GM19043 (cell line): ENCODE measurements around the gene GALNT6.

ENCODE experiments used
- ATAC-seq: cut with Tn5 transposase; IDR thresholded peaks from one replicate; pipeline ENCODE4 v1.9.1; 2021; ENCODE audit warnings: low read depth; ENCODE audit not compliant: unreplicated experiment

Gene GALNT6

GRCh38 chr12:51406290-51406689 is 15.1 kb upstream of the GALNT6 start:
- no peak for ATAC-seq

GRCh38 chr12:51405801-51406207 is 14.6 kb upstream of the GALNT6 start:
- ATAC-seq: no peak

GRCh38 chr12:51404627-51405026 is 13.4 kb upstream of the GALNT6 start:
- ATAC-seq: no peak

GRCh38 chr12:51403681-51404136 is 12.5 kb upstream of the GALNT6 start:
- ATAC-seq: no peak

GRCh38 chr12:51403159-51403558 is 12.0 kb upstream of the GALNT6 start:
- ATAC-seq: no peak

- ATAC-seq: no peak
These were observed 10.7 kb upstream of the GALNT6 start for GRCh38 chr12:51401900-51402299.

DNA sequence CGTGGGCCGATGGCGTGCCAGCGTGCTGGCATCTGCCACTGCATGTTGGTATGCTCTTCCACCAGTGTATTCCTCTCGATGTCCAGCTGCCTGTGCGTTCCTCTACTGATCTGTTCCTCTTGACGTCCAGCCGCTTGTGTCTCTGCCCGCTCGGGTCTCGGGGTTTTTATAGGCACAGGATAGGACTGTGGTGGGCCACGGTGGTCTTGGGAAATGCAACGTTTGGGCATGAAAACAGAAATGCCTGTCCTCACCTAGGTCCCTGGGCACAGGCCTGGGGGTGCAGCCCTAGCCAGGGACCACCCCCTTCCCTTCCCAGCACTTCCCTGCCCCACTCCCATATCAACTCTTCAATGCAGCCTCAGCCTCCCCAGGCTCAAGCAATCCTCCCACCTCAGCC is 10.3 kb upstream of the GALNT6 start:
- ATAC-seq: no peak

- no peak for ATAC-seq
These were observed 9.8 kb upstream of the GALNT6 start for GRCh38 chr12:51401020-51401419.

GRCh38 chr12:51399891-51400290 is 8.7 kb upstream of the GALNT6 start:
- no peak for ATAC-seq

DNA sequence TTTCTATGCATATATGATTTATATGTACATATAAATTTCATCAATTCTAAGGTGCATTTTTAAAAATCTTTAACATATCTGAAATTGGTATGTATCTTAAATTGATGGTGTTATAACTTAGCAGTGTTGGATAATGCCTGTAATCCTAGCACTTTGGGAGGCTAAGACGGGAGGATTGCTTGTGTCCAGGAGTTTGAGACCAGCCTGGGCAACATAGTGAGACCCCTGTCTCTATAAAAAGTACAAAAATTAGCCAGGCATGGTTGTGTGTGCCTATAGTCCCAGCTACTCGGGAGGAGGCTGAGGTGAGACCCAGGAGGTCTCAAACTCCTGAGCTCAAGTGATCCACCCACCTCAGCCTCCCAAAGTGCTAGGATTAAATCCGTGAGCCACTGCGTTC is 6.5 kb upstream of the GALNT6 start:
- ATAC-seq: no peak

DNA sequence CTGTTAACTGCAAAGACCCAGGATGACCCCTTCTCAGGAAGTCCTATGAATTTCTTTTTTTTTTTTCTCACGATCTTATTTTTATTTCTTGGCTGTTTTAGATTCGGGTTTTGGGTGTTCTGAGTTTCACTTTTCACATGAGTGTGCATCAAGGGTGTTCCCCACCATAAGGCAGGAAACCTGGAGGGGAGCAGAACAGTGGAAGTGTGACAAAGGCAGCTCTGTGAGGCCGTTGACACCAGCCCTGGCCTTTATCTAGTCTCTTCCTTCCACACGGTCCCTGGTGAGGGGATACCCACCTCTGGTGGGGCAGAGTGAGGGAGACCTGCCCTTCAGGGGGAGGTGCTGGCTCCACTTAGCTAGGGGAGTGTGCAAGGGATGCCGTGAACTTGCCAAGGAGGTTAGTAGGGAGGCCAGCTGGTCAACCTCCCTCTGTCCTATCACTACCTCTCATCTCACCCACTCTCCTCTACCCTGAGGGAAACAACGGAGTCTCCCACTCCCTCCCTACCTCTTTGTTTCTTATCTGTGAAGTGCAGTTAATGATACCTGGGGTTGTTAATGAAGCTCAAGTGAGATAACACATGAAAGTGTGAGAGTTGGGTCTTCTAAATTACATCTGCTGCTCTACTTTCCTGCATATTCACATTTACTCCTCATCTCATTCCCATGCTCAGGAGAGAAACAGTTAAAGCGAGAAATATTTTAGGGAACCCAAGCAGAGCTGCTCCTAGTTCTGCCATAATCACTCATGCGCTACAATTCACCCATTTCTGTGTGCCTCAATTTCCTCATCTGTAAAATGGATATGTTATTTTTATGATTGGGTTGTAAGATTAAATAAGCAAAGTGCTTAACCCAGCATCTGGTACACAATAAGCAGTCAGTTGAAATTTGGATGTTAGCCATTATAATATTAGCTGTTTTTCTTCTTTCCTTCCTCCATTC is 4.4 kb upstream of the GALNT6 start:
- ATAC-seq: peak; percentile 42

GRCh38 chr12:51393676-51394545 is 2.7 kb upstream of the GALNT6 start:
- no peak for ATAC-seq

GRCh38 chr12:51392556-51393237 is 1.5 kb upstream of the GALNT6 start:
- no peak for ATAC-seq

DNA sequence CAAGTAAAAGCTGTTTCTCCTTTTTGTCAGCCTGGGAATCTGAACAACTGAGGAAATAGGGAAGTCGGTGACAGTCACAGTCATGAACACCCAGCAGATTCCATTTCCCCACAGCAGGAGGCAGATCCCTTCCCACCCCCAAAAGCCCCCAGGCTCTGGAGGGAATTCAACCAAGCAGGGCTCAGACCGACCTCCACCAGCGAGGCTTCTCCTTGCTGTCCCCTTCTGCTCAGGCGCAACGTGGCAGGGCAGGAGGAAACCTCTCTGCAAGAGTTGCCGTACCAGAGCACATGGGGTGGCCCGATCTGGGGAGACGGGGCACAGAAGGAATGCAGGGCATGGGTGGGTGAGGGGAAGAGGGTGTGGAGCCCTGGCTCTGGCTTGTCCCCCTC is 319 bp downstream of the GALNT6 start:
- peak; percentile 20 for ATAC-seq

- no peak for ATAC-seq
These were observed 749 bp downstream of the GALNT6 start for GRCh38 chr12:51390457-51390856.

GRCh38 chr12:51389302-51389999 is 1.8 kb downstream of the GALNT6 start:
- ATAC-seq: no peak

DNA sequence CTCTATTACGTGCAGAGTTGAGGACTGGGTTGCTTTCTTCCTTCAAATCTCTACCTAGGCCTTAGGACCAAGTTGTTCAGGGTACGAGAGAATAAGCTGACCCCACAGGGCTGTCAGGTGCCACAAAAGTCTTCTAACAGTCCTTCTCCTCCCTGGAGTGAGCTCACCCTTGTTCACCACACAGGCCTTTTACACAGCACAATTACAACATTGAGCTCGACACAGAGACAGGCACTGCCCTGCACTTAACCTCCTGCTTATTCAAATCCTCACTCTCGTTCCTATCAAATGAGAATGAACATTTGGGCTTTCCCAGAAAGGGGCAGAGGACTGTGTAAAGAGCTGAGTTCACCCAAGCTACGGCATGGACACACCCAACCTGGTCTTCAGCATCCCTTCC is 2.4 kb downstream of the GALNT6 start:
- ATAC-seq: no peak

- ATAC-seq: no peak
These were observed 3.0 kb downstream of the GALNT6 start for GRCh38 chr12:51388069-51388799.

DNA sequence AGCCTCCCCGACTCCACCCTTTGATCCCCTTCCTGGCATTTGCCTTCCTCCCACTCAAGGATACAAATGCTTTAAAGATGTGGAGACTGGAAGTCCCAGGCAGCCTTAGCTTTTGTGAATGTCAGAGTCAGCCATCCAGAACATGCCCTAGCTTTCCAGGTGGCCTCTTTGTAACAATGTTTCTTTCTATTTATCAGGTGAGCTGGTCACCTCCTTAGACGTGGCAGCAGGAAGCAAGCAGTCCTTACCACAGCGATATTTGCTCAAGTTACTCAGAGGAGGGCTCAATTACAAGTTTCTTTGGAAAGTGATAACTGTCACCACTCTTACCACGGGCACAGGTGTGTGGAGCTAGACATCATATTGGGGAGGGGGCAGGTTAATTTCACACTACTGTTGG is 4.9 kb downstream of the GALNT6 start:
- ATAC-seq: no peak
